Measurements from ENCODE around the gene ATF3.

ATF3 gene

GRCh38 chr1:212587016-212587887, 21.3 kb upstream of the ATF3 start:
- DNase-seq = no peak

GRCh38 chr1:212587888-212588510, 20.6 kb upstream of the ATF3 start:
- no peak for DNase-seq

GRCh38 chr1:212589446-212589845, 19.1 kb upstream of the ATF3 start:
- no peak for DNase-seq

GRCh38 chr1:212591922-212592321, 16.6 kb upstream of the ATF3 start:
- DNase-seq = no peak

GRCh38 chr1:212593821-212594251, 14.7 kb upstream of the ATF3 start:
- DNase-seq = no peak

- no peak for DNase-seq
Observed at GRCh38 chr1:212594640-212595039, 13.9 kb upstream of the ATF3 start.

GRCh38 chr1:212595229-212595628, 13.3 kb upstream of the ATF3 start:
- no peak for DNase-seq

- DNase-seq = no peak
Observed at GRCh38 chr1:212595787-212596714, 12.5 kb upstream of the ATF3 start.

GRCh38 chr1:212596798-212597197, 11.8 kb upstream of the ATF3 start:
- no peak for DNase-seq

- DNase-seq = no peak
Observed at GRCh38 chr1:212597487-212597886, 11.1 kb upstream of the ATF3 start.

- no peak for DNase-seq
Observed at GRCh38 chr1:212600071-212600915, 8.3 kb upstream of the ATF3 start.

- DNase-seq = no peak
Observed at GRCh38 chr1:212600980-212601379, 7.6 kb upstream of the ATF3 start.

- no peak for DNase-seq
Observed at GRCh38 chr1:212601524-212601923, 7.0 kb upstream of the ATF3 start.

- DNase-seq = no peak
Observed at GRCh38 chr1:212605441-212606394, 2.8 kb upstream of the ATF3 start.

GRCh38 chr1:212606395-212607205, 2.0 kb upstream of the ATF3 start:
- peak in 2 of 4 experiments; percentile 11 to 27 for DNase-seq

- no peak for DNase-seq
Observed at GRCh38 chr1:212607206-212607912, 1.2 kb upstream of the ATF3 start.

- DNase-seq = no peak
Observed at GRCh38 chr1:212607913-212608391, 609 bp upstream of the ATF3 start.

- DNase-seq = peak in 2 of 4 experiments; percentile 17 to 48
Observed at GRCh38 chr1:212608959-212609700, 569 bp downstream of the ATF3 start.
